Stimulated activated CD4-positive, alpha-beta T cell treated with anti-CD3 and anti-CD28 coated beads, TNF-alpha, amount 100 ng/mL, for 24 hours (primary cell): ENCODE data around the gene BRSK1.

Experiments used
- DNase-seq, 3 experiments: peaks; one replicate each; pipeline ENCODE4 v3.0.0-alpha.2; 2020; ENCODE audit warnings: low read depth in 3 of 3

BRSK1 gene

DNA sequence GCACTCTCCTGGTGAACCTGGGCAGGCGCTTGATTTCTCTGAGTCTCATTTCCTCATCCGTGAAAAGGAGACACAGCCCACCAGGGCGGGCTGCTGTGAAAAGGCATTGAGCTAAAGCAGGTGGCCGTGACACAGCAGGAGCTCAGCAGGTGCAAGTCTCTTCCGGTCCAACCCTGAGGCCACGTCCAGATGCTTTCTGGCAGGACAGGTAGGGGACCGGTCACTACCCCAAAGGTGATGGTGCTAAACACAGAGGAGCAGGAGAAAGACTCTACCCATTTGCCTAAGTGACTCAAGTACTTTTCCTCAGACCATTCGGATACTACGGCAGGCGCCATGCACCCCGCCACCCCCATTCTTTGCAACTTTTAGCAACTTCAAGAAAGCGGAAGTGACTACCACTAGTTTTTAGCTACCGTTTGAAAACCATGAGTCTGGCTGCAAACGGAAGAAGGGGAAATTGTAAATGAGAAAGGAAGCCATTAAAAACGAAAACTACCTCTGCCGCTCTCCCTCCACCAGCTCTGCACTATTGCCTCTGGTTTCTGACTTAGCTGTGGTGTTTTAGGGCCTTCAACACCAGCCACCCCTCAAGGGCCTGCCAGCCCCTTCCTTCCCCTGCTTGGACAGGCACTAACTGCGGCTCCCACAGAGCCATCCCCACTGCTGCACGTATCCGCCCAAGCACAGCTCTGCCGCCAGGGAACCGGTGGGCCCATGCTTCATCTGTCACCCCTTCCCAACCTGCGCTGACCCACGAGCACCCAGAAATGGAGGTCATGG lies 29.8 kb upstream of the BRSK1 start:
- peak in 1 of 3 experiments; percentile 48 for DNase-seq

DNA sequence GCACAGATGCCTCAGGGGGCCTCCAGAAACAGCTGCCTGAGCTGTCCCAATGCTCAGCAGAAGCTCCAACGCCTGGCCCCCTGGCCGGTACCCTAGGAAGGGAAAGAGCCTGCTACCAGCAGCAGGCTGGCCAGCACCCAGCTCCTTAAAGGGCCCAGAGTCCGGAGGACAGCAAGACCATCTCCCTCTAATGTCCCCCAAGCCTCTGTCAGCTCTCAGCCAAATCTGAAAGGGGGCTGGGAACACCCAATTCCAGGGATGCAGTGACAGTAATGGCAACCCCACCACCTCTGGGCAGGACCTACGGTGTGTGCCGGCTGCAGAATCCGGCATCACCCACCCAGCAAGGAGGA lies 29.2 kb upstream of the BRSK1 start:
- no peak for DNase-seq

DNA sequence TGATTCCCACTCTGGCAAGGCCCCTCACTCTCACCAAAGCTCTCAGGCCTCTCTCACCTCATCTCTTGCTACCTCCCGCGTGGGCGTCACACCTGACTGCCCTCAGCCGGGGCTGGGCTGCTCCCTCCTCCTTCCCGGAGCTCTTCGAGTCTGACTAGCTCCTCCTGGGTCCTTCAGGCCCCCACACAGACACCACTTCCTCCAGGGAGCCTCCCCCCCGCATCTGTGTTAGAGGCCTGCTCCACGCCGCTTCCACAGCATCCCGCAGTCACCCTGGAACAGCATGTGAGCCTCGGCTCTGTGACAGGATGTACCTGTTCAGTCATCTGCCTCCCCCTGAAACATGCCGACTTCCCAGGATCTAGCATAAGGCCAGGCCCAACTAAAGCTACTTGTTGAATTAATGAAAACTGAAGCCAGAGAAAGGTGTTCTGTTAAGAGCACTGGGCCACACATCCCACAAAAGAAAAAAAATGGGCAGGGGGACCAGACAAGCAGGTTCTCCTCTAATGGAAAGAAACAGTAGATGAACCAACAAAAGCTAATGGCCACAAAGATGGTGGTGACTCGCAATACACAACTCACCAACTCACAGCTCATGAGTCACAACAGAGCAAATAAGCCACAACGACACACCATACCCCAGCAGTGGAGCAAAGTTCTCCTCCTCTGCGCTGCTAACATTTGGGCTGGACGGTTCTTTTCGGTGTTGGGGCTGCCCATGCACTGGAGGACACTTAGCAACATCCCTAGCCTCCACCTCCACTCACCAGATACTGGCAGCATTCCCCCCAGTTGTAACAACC lies 28.0 kb upstream of the BRSK1 start:
- DNase-seq = peak in 1 of 3 experiments; percentile 76

DNA sequence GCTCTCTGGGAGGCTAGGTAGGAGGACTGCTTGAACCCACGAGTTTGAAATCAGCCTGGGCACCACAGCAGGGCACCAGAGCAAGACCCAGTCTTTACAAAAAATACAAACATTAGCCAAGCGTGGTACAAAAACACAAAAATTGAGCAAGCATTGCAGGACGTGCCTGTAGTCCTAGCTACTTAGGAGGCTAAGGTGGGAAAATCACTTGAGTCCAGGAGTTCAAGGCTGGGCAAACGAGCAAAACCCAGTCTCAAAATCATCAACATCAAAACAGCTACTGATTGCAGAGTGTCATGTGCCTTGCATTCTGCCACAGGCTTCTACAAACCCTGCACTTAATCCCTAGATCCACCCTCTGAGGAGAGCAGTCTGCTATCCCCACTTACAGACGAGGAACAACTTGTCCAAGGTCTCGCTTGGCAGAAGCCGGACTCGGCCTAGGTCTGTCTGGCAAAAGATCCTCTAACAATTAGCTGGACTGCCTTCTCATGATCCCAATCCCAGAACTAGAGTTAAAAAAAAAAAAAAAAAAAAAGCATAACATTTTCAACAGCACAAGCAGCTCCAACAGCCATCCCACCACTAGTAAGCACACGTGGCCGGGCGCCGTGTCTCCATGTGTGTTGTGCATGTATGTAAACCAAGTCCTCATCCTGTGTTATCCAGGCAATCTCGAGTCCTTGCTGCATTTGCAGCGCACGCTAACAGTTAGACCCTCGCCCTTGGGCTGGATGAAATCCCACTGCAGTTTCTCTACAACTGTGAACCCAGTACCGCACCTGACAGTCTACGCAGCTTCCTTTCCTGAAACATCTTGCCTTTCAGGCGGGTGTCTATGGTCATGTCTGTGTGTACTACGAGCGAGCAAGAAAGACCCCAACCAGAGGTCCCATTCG lies 27.0 kb upstream of the BRSK1 start:
- DNase-seq = no peak

DNA sequence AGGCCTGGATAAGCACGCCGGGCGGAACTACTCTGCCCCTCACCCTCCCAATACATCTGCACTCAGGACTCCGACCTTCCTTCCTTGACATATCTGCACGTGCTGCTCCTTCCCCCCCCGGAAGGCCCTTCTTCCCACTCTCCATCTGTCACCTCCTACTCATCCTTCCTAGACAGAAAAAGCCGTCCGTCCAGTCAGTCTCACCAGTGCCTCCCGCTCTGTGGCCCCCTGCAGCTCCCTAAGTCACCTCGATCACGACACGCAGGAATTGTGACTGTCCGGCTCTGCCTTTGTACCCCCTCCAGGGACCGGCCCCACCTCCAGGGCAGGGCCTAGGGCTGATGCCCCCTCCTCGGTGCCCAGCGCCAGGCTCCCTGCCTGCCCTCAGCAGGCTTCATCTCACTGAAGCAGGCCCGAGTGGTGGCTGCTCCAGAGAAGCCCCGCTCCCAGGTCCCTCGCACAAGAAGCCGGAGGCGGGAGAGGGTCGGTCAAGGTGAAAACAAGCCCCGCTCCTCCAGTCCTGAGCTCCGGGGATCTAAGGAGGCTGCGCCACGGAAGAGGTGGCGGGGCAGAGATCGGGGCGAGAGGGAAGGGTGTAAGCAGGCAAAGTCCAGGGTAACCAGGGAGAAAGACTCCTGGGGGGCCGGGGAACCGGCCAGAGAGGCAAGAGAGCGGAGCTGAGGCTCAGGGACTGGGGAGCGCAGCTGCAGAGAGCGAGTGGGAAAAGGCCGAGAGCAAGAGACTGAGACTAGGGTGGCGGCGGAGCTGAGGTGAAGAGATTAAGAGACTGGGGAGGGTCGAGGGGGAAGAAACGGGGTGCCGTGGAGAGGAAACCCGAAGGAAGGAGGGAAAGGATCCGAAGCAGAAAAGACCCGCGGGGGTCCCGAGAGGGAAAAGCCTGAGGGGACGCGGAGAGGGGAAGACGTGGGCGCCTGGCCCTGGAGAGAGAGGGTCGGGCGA lies 26.1 kb upstream of the BRSK1 start:
- DNase-seq = peak in 1 of 3 experiments; percentile 34

DNA sequence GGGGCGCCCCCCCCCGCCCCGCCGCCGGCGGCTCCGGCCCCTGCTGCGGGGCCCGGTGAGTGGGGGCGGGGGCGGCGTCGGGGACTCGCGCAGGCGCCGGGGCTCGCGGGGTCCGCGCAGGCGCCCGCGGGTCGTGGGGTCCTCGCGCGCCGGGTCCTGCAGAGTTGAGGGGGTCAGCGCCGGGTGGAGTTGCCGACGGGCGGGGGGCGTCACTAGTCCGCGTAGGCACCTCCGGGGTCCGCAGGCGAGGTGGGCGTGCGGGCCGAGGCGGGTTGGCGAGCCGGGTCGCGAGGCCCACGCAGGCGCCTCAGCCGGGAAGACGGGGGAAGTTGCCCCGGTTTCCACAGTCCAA lies 25.3 kb upstream of the BRSK1 start:
- DNase-seq = peak in 1 of 3 experiments; percentile 46

DNA sequence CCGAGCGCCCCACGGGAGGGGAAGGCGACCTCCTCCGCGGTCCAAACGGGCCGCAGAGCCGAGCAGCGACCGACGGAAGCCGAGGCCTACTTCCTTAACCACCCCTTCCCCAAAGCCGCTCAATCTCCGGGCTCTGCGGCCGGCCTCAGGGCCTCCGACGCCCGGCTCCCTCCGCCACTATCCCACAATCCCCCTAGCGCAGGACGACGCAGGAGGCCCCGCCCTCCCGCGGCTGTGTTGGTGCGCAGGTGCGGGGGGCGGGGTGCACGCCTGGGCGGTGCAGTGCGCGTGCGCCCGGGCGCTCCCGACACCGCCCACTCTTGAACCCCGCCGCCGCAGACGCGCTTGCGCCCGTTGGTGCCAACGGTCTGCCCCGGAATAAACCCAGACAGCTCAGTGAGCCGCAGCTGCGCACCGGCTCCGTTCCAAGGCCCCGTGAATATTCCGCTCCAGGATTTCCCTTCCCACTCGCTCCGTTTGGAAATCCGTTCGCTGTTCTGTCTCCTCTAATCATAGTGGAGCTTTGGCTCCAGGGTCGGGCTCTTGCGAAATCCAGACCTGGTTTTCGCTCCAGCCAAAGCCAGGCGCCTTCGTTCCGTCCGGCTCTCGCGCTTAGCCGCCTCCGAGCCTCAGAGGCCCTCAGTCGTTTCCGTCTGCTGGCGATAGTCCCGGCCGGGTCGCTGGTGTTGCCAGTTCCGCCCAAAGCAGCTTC lies 24.8 kb upstream of the BRSK1 start, which contains the start of gene PPP6R1:
PPP6R1 (minus strand) TSS at position 190 of the 712 bp plus-strand sequence. CDS start 11,914 bp downstream, outside the sequence.
- peak; percentile 86 to 94 (median 89) for DNase-seq

DNA sequence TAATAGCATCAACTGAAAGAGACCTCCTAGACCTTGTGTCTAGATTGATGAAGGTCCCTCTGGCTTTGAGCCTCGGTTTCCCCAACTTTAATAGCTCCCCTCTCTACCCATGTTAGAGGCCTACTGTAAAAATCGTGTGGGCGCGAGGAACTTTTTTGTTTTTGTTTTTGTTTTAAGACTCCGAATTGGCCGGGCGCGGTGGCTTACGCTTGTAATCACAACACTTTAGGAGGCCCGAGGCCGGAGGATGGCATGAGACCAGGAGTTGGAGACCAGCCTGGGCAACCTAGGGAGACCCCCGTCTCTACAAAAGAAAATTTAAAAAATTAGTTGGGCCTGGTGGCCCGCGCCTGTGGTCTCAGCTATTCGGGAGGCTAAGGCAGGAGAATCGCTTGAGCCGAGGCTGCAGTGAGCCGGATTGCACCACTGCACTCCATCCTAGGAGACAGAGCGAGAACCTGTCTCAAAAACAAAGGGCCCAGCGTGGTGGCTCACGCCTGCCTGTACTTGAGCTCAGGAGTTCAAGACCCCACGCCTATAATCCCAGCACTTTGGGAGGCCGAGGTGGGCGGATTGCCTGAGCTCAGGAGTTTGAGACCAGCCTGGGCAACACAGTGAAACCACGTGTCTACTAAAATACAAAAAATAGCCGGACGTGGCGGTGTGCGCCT lies 24.1 kb upstream of the BRSK1 start:
- DNase-seq = no peak

DNA sequence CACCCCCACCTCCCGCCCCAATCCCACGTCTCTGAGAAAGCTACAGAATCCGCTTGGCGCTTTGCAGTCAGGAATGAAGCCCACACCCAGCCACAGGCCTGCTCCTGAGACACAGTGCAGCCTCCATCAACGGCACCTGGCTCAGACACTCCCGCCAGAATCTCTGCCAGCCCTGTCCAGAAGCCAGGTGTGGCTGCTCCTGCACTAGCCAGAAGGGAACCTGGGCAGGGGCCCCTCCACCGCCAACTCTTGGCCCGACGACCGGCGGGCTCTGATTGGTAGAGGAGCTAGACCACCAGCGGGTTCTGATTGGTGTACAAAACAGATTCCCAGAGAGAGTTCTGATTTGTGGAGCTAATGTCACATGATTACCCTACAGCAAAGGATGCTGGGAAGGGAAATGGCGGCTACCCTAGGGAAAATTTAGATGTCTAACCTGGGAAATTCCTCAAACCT lies 22.1 kb upstream of the BRSK1 start:
- no peak for DNase-seq

DNA sequence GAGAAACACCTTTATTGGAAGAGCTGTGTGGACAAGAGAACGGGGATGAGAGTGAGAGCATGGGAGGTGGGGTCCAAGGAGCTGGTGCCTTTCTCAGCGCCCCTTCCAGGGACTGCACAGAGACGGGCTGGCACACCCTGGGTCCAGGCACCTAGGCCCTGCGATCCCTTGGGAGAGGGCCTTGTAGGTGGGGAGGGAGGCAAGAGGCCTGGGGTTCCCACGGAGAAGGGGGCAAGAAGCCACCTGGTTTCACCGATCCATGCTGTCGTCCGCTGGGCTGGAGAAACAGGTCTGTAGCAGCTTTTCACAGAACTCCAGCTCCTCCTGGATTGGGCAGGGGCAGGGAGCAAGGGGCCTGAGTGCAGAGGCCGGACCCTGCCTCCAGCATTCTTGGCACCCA lies 21.4 kb upstream of the BRSK1 start:
- DNase-seq = no peak

DNA sequence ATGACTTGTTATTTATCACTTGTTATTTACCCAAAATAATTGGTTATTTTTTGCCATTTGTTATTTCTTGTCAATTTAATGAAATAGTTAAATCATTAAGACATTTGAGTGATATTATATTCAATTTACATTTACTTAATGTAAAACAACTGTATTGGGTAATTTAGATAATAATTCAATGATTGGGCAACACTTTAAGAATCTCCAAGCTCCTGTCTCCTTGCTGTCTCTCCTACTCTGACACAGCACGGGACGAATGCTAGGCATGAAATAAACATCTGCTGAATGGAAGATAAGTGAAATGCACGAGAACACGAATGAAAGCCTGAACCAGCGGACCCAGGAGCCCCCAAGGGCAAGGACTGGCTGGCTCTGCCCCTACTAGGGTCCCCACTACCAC lies 19.3 kb upstream of the BRSK1 start:
- DNase-seq = no peak

DNA sequence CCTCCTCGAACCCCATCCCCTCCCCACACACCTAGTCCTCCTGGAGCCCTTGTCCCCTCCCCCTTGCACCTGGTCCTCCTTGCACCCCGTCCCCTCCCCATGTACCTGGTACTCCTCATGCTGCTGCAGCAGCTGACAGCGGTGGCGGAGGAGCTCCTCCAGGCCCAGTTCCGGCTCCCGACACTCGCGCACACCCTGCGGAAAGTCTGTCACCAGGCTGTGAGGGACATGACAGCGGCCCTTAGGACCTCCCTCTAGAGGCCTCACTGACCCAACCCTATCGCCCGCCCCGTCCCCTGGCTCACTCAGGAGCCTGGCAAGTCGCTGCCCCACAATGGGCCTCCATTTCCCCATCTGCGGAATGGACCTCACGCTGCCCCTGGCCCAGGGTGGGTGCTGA lies 18.6 kb upstream of the BRSK1 start:
- no peak for DNase-seq

DNA sequence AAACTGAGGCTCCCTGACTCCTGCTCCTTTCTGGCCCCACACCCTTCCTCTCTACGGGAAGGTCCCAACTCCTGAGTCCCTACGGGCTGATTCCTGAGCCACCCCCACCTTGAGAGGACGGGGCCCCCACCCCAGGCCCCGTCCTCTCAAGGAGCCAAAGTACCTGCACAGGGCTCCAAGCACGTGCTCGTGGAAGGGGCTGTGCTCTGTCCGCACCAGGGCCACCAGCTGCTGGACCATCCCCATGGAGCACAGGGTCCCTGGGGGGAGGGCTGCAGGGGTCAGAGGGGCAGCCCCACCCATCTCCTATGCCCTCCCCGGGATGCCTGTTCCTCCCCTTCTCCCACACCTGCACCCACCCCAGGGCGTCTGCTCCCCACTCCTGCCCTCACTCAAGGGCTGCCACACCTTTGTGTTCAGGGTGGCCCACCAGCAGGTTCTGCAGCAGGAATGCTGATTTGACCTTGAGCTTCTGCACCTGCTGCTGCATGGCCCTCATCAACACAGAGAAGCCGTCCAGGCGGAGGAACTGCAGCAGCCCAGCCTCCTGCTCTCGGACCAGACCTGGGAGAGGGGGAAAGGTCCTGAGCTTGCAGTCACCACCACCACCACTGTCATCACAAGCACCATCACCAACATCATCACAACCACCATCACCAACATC lies 17.9 kb upstream of the BRSK1 start:
- no peak for DNase-seq

DNA sequence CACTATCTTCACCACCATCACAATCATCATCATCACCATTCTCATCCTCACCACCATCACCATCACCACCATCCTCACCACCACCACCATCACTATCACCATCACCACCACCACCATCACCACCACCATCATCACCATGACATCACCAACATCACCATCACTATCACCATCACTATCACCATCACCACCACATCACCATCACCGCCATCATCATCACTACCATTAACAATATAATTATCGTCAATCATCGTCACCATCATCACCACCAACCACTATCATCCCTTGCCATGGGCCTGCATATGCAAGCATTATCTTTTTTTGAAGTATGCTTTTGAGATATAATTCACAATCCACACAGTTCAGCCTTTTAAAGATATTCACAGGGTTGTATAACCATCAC lies 17.4 kb upstream of the BRSK1 start:
- DNase-seq = no peak

DNA sequence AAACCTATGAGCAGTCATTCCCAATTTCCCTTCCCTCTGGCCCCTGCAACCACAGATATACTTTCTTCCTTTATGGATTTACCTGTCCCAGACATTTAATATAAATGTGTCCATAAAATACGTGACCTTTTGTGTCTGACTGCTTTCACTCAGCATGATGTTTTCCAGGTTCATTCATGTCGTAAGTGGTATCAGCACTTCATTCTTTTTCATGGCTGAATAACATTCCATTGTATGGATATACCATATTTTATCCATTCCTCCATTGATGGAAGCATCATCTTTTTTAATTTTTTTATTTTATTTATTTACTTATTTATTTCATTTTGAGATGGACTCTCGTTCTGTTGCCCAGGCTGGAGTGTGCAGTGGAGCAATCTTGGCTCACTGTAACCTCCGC lies 17.0 kb upstream of the BRSK1 start:
- DNase-seq = no peak

DNA sequence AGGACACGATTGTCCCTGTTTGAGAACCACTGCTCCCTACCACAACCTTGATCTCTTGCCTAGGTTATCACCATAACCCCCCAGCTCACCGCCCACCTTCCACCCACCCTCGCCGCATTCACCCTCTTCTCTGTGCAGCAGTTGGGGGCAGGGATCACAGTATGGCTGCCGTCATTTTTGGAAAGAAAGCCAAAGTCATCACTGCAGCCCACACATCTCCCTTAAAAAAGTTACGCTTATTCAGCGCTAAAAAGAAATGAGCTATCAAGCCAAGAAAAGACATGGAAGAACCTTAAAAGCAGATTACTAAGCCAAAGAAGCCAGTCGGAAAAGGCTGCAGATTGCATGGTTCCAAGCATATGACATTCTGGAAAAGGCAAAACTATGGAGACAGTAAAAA lies 14.5 kb upstream of the BRSK1 start:
- no peak for DNase-seq

DNA sequence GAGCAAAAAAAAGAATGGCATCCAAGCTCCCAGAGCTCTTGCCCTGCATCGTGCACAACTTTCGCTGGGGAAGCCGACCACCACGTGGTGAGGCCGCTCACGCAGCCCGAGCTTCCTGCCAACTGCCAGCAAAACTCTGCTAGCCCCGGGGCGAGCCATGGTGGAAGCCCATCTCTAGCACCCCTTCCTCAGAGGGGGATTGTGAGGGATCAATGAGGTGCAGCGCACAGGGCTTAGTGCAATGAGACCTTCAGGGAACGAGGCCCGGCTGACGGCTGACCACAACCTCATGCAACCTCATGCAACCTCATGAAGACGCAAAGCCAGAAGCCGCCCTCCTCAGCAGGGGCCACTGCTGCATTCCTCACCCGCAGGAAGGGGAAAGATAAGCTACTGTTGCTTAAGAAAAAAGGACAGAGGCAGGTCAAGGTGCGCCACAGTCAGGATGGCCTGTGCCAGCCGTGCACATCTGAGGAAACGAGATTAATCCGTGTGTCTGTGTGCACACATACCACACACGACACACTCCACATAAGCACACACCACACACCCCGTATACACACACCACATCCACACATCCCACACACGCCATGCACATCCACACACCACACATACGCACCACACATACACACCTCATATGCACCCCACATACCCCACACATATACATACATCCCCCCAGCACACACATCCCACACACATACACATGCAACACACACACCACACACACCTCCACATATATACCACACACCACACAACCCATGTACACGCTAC lies 13.4 kb upstream of the BRSK1 start:
- no peak for DNase-seq

DNA sequence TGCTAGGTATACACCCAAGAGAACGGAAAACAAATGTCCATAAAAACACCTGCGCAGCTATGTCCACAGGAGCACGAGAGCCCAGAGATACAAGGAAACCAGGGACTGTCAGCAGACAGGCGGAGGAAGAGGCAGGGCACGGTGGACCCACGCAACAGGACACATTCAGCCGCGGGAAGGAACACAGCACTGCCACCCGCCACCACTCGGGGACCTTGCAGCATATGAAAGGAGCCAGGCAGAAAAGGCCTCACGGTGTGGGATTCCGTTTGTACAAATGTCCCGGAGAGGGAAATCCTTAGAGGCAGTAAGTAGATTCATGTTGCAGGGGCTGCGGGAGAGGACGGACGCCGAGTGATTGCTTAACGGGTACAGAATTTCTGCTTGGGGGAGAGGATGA lies 11.7 kb upstream of the BRSK1 start:
- DNase-seq = no peak
